Neural crest cell (in vitro differentiated cells): ENCODE results near the gene HSPB7. TPM values are rescaled to one million over a fixed set of nuclear protein-coding genes. Genes with fewer than 3 reads are reported as not detected.

Source experiments
- DNase-seq: peaks from one replicate; pipeline ENCODE4 v3.0.0; 2021; ENCODE audit warnings: low read depth, mixed read lengths, low spot score
- H3K27ac Mint-ChIP-seq: one replicate; pipeline ENCODE4 v1.8.0; 2021; ENCODE audit warnings: mild to moderate bottlenecking, mixed read lengths; ENCODE audit not compliant: unreplicated experiment
- H3K27me3 Mint-ChIP-seq: 2 replicates; pipeline ENCODE4 v1.8.0; 2021; ENCODE audit warnings: low read depth, mild to moderate bottlenecking, mixed read lengths
- H3K36me3 Mint-ChIP-seq: 2 replicates; pipeline ENCODE4 v1.8.0; 2021; ENCODE audit warnings: low read depth, mild to moderate bottlenecking, mixed read lengths
- H3K4me1 Mint-ChIP-seq: 2 replicates; pipeline ENCODE4 v1.8.0; 2021; ENCODE audit warnings: mixed read lengths
- H3K4me3 Mint-ChIP-seq: one replicate; pipeline ENCODE4 v1.8.0; 2021; ENCODE audit warnings: mild to moderate bottlenecking, mixed read lengths
- H3K9me3 Mint-ChIP-seq: 2 replicates; pipeline ENCODE4 v1.8.0; 2021; ENCODE audit warnings: mixed read lengths
- total RNA-seq: library from RNA; stranded (reverse); gene quantifications from 2 replicates; pipeline ENCODE4 v1.2.1, GENCODE V29; 2021
- TF ChIP-seq, protein P1 (sequence below): fragments of 200-600 bp; sonication (generic); conservative IDR thresholded peaks from 2 replicates; pipeline ENCODE4 v1.5.0; 2021; ENCODE audit warnings: antibody characterized with exemption, mild to moderate bottlenecking

HSPB7 gene
- total RNA-seq, 1 donor from 2014 or later, result not detected

DNA sequence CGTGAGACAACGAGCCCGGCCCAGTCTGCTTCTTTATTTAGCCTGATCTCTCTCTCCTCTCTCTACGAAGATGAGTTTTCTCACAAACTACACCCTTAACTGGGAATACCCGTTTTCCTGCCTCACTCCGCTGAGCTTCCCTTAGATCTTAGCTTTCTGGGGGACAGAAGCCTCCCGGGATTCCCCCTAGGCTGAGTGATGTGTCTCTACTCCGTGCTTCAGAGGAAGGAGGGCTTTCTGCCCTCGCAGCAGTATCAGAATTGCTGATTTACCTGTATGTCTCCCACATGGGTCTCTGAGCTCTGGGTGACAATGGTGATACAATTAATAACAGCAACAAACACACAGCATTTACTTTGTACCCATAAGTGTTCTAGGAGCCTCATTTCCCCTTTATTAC is 43.0 kb downstream of the HSPB7 start:
- TF ChIP-seq, protein P1, sequence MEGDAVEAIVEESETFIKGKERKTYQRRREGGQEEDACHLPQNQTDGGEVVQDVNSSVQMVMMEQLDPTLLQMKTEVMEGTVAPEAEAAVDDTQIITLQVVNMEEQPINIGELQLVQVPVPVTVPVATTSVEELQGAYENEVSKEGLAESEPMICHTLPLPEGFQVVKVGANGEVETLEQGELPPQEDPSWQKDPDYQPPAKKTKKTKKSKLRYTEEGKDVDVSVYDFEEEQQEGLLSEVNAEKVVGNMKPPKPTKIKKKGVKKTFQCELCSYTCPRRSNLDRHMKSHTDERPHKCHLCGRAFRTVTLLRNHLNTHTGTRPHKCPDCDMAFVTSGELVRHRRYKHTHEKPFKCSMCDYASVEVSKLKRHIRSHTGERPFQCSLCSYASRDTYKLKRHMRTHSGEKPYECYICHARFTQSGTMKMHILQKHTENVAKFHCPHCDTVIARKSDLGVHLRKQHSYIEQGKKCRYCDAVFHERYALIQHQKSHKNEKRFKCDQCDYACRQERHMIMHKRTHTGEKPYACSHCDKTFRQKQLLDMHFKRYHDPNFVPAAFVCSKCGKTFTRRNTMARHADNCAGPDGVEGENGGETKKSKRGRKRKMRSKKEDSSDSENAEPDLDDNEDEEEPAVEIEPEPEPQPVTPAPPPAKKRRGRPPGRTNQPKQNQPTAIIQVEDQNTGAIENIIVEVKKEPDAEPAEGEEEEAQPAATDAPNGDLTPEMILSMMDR, result no peak
- Mint-ChIP-seq H3K36me3 (peaks cover 26% of the 10 kb centered on the region), H3K9me3 (peaks cover 6% of the 10 kb centered on the region), H3K4me1 (peaks cover 17% of the 10 kb centered on the region), H3K4me3 (peak overlapping the region; percentile 94), H3K27ac (peak overlapping the region; percentile 94), H3K27me3 (peaks cover 4% of the 10 kb centered on the region)
- no peak for DNase-seq

DNA sequence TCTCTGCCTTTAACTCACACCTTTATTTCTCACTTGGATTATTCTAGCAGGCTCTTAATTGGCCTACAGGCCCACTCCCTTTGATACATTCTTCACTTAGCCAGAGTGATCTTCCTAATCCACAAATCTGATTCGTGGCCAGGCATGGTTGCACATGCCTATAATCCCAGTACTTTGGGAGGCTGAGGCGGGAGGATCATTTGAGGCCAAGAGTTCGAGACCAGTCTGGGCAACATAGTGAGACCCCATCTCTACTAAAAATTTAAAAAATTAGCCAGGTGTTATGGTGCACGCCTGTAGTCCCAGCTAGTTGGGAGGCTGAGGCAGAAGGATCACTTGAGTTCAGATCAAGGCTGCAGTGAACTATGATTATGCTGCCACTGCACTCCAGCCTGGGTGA is 44.1 kb downstream of the HSPB7 start:
- peaks cover 6% of the 10 kb centered on the region for H3K9me3 Mint-ChIP-seq
- H3K4me1 Mint-ChIP-seq, result peaks cover 17% of the 10 kb centered on the region
- TF ChIP-seq, protein P1, result no peak
- H3K27me3 Mint-ChIP-seq, result no peaks in the 10 kb centered on the region
- peaks cover 31% of the 10 kb centered on the region for H3K36me3 Mint-ChIP-seq
- no peak overlapping the region for H3K27ac Mint-ChIP-seq
- DNase-seq, result no peak
- peak overlapping the region; percentile 15 for H3K4me3 Mint-ChIP-seq

DNA sequence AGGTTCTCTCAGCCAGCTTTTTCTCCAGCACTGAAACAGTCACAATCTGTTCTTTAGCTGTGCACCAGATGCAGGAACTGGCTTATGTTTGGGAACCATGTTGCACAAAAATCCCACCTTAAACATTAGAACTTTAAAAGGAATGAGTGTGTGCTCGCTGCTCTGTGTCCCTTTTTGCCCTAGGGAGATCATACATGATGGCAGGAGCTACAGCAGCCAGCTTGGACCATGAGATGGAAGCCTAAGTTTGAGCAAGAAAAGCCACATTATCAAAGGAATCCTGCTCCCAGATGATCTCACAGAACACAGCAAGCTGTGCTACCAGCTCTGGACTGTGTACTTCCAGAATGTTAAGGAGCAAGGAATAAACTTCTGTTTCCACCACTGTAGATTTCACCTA is 45.4 kb downstream of the HSPB7 start:
- peaks cover 43% of the 10 kb centered on the region for H3K36me3 Mint-ChIP-seq
- H3K27ac Mint-ChIP-seq, result no peak overlapping the region
- TF ChIP-seq, protein P1, result no peak
- DNase-seq, result no peak
- no peaks in the 10 kb centered on the region for H3K27me3 Mint-ChIP-seq
- H3K4me1 Mint-ChIP-seq, result peaks cover 27% of the 10 kb centered on the region
- peak overlapping the region; percentile 15 for H3K4me3 Mint-ChIP-seq
- peaks cover 2% of the 10 kb centered on the region for H3K9me3 Mint-ChIP-seq

- Mint-ChIP-seq H3K27me3 (no peaks in the 10 kb centered on the region), H3K27ac (peak overlapping the region; percentile 68), H3K36me3 (peaks cover 44% of the 10 kb centered on the region), H3K9me3 (no peaks in the 10 kb centered on the region), H3K4me3 (no peak overlapping the region), H3K4me1 (peaks cover 24% of the 10 kb centered on the region)
- TF ChIP-seq, protein P1, result no peak
- DNase-seq, result no peak
Measured at GRCh38 chr1:15970911-15971310, 46.9 kb downstream of the HSPB7 start.

- Mint-ChIP-seq H3K36me3 (peaks cover 47% of the 10 kb centered on the region), H3K27me3 (no peaks in the 10 kb centered on the region), H3K9me3 (no peaks in the 10 kb centered on the region), H3K27ac (no peak overlapping the region), H3K4me1 (peaks cover 25% of the 10 kb centered on the region), H3K4me3 (no peak overlapping the region)
- TF ChIP-seq, protein P1, result no peak
- DNase-seq, result no peak
Measured at GRCh38 chr1:15969321-15969880, 48.4 kb downstream of the HSPB7 start.
